OCI-LY1 (cell line): ENCODE measurements around the gene MLLT1.

Source experiments
- H2AFZ ChIP-seq: fragments of 200-600 bp; sonication (generic), shearing (Covaris generic); 2 replicates; pipeline ENCODE4 v1.6.0; 2014; ENCODE audit warnings: antibody characterized with exemption, mild to moderate bottlenecking, low read length
- H3F3A ChIP-seq: fragments of 200-600 bp; sonication (generic), shearing (Covaris generic); 2 replicates; pipeline ENCODE4 v1.6.0; 2014; ENCODE audit warnings: mild to moderate bottlenecking, antibody characterized with exemption, low read length, moderate library complexity; ENCODE audit not compliant: insufficient read depth
- H3K27ac ChIP-seq: fragments of 200-600 bp; sonication (generic); 2 replicates; pipeline ENCODE4 v1.5.1; 2014; ENCODE audit warnings: low read length, mixed run types, mild to moderate bottlenecking, low read depth; ENCODE audit not compliant: poor library complexity, severe bottlenecking
- H3K27me3 ChIP-seq: fragments of 200-600 bp; sonication (generic); 2 replicates; pipeline ENCODE4 v1.6.0; 2014; ENCODE audit warnings: antibody characterized with exemption, mild to moderate bottlenecking, low read length, moderate library complexity; ENCODE audit not compliant: insufficient read depth
- H3K36me3 ChIP-seq: fragments of 200-600 bp; sonication (generic); 2 replicates; pipeline ENCODE4 v1.6.1; 2014; ENCODE audit warnings: mild to moderate bottlenecking, antibody characterized with exemption, low read length, moderate library complexity, mixed read lengths; ENCODE audit not compliant: insufficient read depth
- H3K4me1 ChIP-seq: fragments of 200-600 bp; sonication (generic); 2 replicates; pipeline ENCODE4 v1.5.1; 2014; ENCODE audit warnings: mild to moderate bottlenecking, low read length, moderate library complexity; ENCODE audit not compliant: insufficient read depth, severe bottlenecking
- H3K4me2 ChIP-seq: fragments of 200-600 bp; sonication (generic), shearing (Covaris generic); 2 replicates; pipeline ENCODE4 v1.6.1; 2014; ENCODE audit warnings: low read length
- H3K4me3 ChIP-seq: fragments of 200-600 bp; sonication (generic); 2 replicates; pipeline ENCODE4 v1.5.1; 2014; ENCODE audit warnings: low read length, low read depth, mild to moderate bottlenecking, mixed read lengths; ENCODE audit not compliant: poor library complexity, severe bottlenecking
- H3K79me2 ChIP-seq: fragments of 200-600 bp; shearing (Covaris generic); 2 replicates; pipeline ENCODE4 v1.6.1; 2016; ENCODE audit warnings: mixed run types, low read length, mixed read lengths; ENCODE audit not compliant: insufficient read depth
- H3K9ac ChIP-seq: fragments of 200-600 bp; sonication (generic), shearing (Covaris generic); 2 replicates; pipeline ENCODE4 v1.6.1; 2014; ENCODE audit warnings: mild to moderate bottlenecking, low read length, mixed read lengths
- H3K9me2 ChIP-seq: fragments of 200-600 bp; sonication (generic), shearing (Covaris generic); 2 replicates; pipeline ENCODE4 v1.6.1; 2014; ENCODE audit warnings: low read depth, mild to moderate bottlenecking, low read length, mixed read lengths
- H3K9me3 ChIP-seq: fragments of 200-600 bp; shearing (Covaris generic); 2 replicates; pipeline ENCODE4 v1.6.1; 2014; ENCODE audit warnings: low read length, mixed read lengths
- H4K20me1 ChIP-seq: fragments of 200-600 bp; sonication (generic), shearing (Covaris generic); 2 replicates; pipeline ENCODE4 v1.6.0; 2016; ENCODE audit warnings: mild to moderate bottlenecking, low read length; ENCODE audit not compliant: insufficient read depth
- CTCF ChIP-seq: fragments of 200-600 bp; sonication (generic), shearing (Covaris generic); IDR thresholded peaks from 2 replicates; pipeline ENCODE4 v1.5.1; 2017; ENCODE audit warnings: mild to moderate bottlenecking, antibody characterized with exemption, low read length, moderate library complexity, mixed read lengths
- EZH2 ChIP-seq: fragments of 200-600 bp; sonication (generic), shearing (Covaris generic); IDR thresholded peaks from 2 replicates; pipeline ENCODE4 v1.8.0; 2017; ENCODE audit warnings: borderline replicate concordance, mixed run types, mild to moderate bottlenecking, antibody characterized with exemption, low read length, moderate library complexity, mixed read lengths

Gene MLLT1

DNA sequence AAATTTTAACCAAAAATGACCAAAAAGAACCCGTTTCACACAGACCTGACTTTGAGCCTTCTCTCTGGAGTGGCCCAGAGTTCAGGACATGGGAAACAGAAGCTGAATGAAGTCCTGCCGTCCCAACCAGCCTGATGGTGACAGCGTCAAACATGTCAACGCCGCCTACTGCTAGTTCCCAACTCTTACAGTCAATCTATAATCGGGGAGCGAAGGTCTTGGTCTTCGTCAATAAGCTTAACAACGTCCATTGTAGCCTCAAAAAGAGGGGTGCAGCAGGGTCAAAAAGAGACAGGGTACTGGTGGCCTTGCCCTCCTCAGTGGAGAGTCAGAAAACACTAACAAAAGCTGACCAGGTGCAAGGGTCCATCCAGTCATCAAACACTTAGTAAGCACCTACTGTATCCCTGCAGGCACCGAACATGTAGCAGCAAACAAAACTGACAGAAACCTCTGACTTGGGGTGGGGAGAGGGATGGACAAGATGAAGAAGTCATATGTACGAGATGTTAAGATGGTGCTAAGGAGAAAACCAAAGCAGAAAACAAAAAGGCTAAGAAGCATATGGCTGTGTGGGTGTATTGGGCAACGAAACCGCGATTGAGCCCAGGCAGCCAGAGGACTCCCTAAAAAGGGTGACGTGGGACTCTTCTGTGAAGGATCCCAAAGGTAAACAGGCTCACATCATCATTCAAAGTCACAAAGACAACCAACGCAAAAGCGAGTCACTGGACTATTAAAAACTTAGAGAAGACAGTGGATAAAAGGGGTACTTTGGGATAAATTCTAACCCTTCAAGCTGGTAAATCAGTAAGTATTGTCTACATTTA is 12.0 kb downstream of the MLLT1 start:
- Histone ChIP-seq H3K27me3 (no peaks in the 10 kb centered on the region), H3K4me2 (no peak overlapping the region), H3K79me2 (peaks cover 7% of the 10 kb centered on the region), H3K9me3 (no peaks in the 10 kb centered on the region), H4K20me1 (no peaks in the 10 kb centered on the region), H3K9me2 (no peaks in the 10 kb centered on the region), H3K27ac (no peak overlapping the region), H3K36me3 (peaks cover 62% of the 10 kb centered on the region), H3K4me3 (no peak overlapping the region), H3F3A (no peaks in the 10 kb centered on the region), H3K4me1 (no peaks in the 10 kb centered on the region), H3K9ac (no peak overlapping the region), H2AFZ (no peak overlapping the region)
- TF ChIP-seq EZH2 (no peak), CTCF (no peak)

DNA sequence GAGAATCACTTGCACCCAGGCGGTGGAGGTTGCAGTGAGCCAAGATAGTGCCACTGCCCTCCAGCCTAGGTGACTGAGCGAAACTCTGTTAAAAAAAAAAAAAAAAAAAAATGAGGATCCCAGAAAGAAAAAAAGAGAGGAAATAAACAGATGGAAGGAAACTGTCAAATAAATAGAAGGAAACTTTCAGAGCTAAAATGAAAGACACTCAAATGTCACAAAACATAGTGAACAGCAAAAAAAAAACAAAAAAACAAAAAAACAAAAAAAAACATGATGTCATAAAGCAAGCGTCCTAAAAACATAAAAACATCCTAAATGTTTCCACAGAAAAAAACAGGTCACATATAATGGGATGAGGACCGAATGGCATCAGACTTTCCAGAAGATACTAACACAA is 15.0 kb downstream of the MLLT1 start:
- Histone ChIP-seq H3K9me2 (no peaks in the 10 kb centered on the region), H3K27ac (no peak overlapping the region), H3K4me2 (no peak overlapping the region), H4K20me1 (no peaks in the 10 kb centered on the region; the same call in 1 of the 2 replicates), H3K36me3 (peaks cover 81% of the 10 kb centered on the region), H3K9ac (no peak overlapping the region), H3F3A (no peaks in the 10 kb centered on the region), H3K79me2 (no peaks in the 10 kb centered on the region), H3K4me1 (no peaks in the 10 kb centered on the region), H2AFZ (no peak overlapping the region), H3K9me3 (no peaks in the 10 kb centered on the region), H3K4me3 (no peak overlapping the region), H3K27me3 (no peaks in the 10 kb centered on the region)
- TF ChIP-seq CTCF: no peak
- no peak for TF ChIP-seq EZH2

- no peaks in the 10 kb centered on the region for H3K27me3 ChIP-seq
- TF ChIP-seq EZH2: no peak
- TF ChIP-seq CTCF: no peak
- H3K4me1 ChIP-seq: no peaks in the 10 kb centered on the region
- H2AFZ ChIP-seq: no peak overlapping the region
- no peaks in the 10 kb centered on the region; the same call in 1 of the 2 replicates for H4K20me1 ChIP-seq
- H3K4me3 ChIP-seq: no peak overlapping the region
- H3K9me2 ChIP-seq: no peaks in the 10 kb centered on the region
- H3F3A ChIP-seq: no peaks in the 10 kb centered on the region
- no peak overlapping the region for H3K27ac ChIP-seq
- H3K4me2 ChIP-seq: no peak overlapping the region
- H3K79me2 ChIP-seq: no peaks in the 10 kb centered on the region
- H3K9ac ChIP-seq: no peak overlapping the region
- H3K36me3 ChIP-seq: peaks cover 83% of the 10 kb centered on the region
- H3K9me3 ChIP-seq: no peaks in the 10 kb centered on the region
Observed at GRCh38 chr19:6263735-6264444, 15.9 kb downstream of the MLLT1 start.
